C4-2B (cell line): Measurements from ENCODE around the gene AAK1.

Source experiments
- H3K27ac ChIP-seq: fragments of 450-650 bp; 2 replicates; pipeline ENCODE4 v1.5.1; 2017
- ZFX ChIP-seq: fragments of 450-650 bp; IDR thresholded peaks from 2 replicates; pipeline ENCODE4 v1.6.1; 2017
- TF ChIP-seq, protein P1 (sequence below): fragments of 450-650 bp; conservative IDR thresholded peaks from 2 replicates; pipeline ENCODE4 v1.5.1; 2017; ENCODE audit warnings: mild to moderate bottlenecking

The AAK1 gene

DNA sequence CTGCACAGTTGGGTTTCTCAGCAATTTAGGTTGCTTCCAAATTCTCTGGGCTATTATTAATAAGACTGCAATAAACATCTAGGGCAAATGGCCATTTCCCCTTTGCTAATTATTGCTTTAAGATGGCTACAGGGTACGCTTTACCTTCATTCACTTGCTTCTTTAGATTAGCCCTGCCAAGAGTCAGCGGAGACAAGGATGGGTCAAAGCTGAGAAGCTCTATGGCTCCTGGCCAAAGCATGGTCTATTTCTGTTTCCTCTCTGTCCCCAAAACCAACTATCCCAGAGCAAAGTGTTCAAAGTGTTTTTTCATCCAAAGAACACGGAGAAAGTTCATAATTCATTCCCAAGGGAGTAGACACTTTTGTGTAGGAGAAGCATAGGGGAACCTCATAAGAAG, 131.1 kb downstream of the AAK1 start:
- no peak for TF ChIP-seq ZFX
- TF ChIP-seq, protein P1, sequence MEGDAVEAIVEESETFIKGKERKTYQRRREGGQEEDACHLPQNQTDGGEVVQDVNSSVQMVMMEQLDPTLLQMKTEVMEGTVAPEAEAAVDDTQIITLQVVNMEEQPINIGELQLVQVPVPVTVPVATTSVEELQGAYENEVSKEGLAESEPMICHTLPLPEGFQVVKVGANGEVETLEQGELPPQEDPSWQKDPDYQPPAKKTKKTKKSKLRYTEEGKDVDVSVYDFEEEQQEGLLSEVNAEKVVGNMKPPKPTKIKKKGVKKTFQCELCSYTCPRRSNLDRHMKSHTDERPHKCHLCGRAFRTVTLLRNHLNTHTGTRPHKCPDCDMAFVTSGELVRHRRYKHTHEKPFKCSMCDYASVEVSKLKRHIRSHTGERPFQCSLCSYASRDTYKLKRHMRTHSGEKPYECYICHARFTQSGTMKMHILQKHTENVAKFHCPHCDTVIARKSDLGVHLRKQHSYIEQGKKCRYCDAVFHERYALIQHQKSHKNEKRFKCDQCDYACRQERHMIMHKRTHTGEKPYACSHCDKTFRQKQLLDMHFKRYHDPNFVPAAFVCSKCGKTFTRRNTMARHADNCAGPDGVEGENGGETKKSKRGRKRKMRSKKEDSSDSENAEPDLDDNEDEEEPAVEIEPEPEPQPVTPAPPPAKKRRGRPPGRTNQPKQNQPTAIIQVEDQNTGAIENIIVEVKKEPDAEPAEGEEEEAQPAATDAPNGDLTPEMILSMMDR: no peak

DNA sequence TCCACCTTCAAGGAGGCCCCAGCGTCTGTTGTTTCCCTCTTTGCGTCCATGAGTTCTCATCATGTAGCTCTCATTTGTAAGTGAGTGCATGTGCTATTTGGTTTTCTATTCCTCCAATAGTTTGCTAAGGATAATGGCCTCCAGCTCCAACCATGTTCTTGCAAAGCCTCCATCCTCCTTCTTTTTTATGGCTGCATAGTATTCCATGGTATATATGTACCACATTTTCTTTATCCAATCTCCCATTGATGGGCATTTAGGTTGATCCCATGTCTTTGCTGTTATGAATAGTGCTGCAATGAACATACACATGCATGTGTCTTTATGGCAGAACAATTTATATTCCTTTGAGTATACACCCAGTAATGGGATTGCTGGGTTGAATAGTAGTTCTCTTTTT, 133.3 kb downstream of the AAK1 start:
- TF ChIP-seq, protein P1: no peak
- no peak for TF ChIP-seq ZFX
- no peak overlapping the region for H3K27ac ChIP-seq

More for the DNA sequence above, 131.1 kb downstream of the AAK1 start:
- H3K27ac ChIP-seq: no peak overlapping the region

DNA sequence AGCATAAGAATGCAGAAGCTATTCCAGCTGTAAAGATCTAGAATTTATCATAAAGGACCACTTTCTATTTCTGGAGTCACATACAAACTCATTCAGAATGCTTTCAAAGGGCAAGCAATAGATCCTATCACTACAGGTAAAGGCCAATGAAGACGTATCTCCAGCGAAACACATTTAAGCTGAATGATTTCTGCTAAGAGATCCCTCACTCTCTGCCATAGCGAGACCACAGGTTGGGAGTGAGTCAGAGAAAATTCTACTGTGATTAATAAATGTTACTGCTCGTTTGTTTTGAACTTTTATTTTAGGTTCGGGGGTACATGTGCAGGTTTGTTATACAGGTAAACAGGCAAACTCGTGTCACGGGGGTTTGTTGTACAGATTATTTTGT, 133.8 kb downstream of the AAK1 start:
- no peak for TF ChIP-seq ZFX
- TF ChIP-seq, protein P1: no peak
- no peak overlapping the region for H3K27ac ChIP-seq

DNA sequence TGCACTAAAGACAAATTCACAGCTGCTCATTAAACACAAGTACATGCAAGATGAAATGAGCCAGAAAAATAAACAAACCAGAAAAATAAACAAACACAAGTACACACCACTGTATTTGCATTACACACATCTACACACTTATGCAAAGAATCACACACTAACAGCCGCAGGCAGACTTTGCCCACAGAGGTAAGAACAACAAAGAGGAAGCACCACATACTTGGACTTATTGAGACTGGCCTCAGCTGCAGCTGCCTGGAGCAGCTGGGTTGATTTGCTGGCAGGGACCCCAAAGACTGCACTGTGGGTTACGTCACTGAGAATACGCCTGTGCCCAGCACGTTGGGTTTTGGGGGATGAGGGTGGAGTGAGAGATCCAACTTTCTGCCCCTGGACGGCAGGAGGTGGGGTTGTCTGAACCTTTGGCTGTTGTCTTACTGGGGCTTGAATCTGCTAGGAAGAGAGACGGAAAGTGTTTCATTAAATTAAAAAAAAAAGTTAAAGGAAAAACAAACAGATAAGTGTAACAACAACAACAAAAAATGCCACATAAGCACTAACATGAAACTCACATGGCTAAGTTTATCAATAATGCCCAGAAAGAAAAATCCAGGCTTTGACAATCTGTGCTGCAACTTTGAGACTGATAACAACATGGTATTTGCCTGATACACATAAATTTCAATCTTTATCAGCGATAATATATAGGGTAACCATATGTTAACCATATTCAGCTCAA, 134.4 kb downstream of the AAK1 start:
- H3K27ac ChIP-seq: peak overlapping the region; percentile 26; the same call in 1 of the 2 replicates
- TF ChIP-seq, protein P1: no peak
- TF ChIP-seq ZFX: no peak

DNA sequence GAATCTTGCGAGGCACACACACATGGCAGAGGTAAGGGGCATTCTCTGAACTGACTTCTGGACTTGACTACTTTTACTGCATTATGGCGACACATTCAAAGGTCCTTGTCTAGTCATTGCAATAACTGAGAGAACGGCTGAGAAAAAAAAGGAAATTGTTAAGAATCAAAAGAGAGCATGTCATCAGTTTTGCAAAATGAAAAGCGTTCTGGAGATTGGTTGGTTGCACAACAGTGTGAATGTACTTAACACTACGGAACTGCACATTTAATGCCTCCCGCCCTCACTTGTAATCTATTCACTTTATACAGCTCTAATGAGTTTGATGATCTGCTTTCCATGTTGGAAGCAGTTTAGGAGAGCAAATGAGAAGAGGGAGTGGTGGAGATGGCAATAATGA, 137.8 kb downstream of the AAK1 start:
- no peak overlapping the region for H3K27ac ChIP-seq

DNA sequence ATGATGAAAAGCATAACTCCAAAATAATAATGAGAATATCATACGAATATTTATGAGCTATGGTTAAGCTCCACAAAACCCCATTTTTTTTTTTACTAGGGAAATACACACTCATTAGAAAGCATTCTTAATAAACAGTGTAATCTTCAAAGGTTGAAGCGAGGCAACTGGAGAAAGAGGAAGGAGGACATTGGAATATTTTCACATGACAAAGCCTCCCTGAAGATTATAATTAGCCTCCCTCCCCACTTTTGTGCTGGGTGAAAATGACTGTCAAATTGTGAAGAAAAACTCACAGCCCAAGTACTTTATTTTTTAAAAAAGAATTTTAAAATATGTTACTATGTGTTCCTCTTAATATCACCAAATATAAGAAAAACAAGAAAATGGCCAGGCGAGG, 142.2 kb downstream of the AAK1 start:
- TF ChIP-seq, protein P1: no peak
- no peak for TF ChIP-seq ZFX
- no peak overlapping the region for H3K27ac ChIP-seq

More for the DNA sequence above, 137.8 kb downstream of the AAK1 start:
- TF ChIP-seq, protein P1: no peak
- TF ChIP-seq ZFX: no peak

DNA sequence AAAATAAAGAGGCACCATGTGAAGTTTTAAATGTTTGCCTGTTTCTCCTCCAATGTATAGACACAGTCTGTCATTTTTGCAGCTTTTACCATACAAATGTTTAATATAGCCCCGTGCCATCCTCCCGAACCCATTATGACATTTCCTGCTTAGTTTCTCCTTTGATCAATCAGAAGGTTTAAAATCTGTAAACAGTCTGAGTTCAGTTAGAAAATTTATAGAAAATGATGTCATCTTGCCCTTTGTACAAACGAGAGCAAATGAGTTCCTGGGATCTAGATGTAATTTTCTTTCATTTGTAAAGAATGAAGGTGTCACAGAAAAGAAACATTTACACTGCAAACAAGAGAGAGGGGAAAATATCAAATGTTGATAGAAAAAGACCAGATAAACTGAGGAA, 143.6 kb downstream of the AAK1 start:
- TF ChIP-seq ZFX: no peak
- TF ChIP-seq, protein P1: no peak
- no peak overlapping the region for H3K27ac ChIP-seq
